Sigmoid colon (tissue), 7 donors: Measurements from ENCODE around the gene CALML3. TPM values are rescaled to one million over a fixed set of nuclear protein-coding genes. Genes with fewer than 3 reads are reported as not detected.

ENCODE experiments used
- DNase-seq: peaks from one replicate; pipeline ENCODE4 v3.0.0-alpha.2; 2019
- H3K27ac ChIP-seq, 4 donors: fragments of 200-600 bp; sonication (generic); one replicate each; pipeline ENCODE4 v1.5.1; 2016 to 2019; ENCODE audit warnings: mild to moderate bottlenecking in 1 of 4
- H3K27me3 ChIP-seq, 3 donors: fragments of 200-600 bp; sonication (generic); one replicate each; pipeline ENCODE4 v1.5.1; 2019; ENCODE audit warnings: mild to moderate bottlenecking in 1 of 3
- H3K36me3 ChIP-seq, 4 donors: fragments of 200-600 bp; sonication (generic); one replicate each; pipeline ENCODE4 v1.5.1; 2016 to 2019
- H3K4me1 ChIP-seq, 4 donors: fragments of 200-600 bp; sonication (generic); one replicate each; pipeline ENCODE4 v1.5.1; 2017 to 2019
- H3K4me3 ChIP-seq, 4 donors: fragments of 200-600 bp; sonication (generic); one replicate each; pipeline ENCODE4 v1.5.1; 2017 to 2019; ENCODE audit warnings: mild to moderate bottlenecking in 2 of 4, moderate library complexity in 1 of 4
- H3K9me3 ChIP-seq, 4 donors: fragments of 200-600 bp in 3 of 4; sonication (generic) in 3 of 4; one replicate each; pipeline versions ENCODE4 v1.5.1 to v1.6.1; 2013 to 2019
- EP300 ChIP-seq, 4 donors: sonication (generic); formaldehyde crosslinking; IDR thresholded peaks; one replicate each; pipeline ENCODE4 v1.6.1; 2017; ENCODE audit warnings: antibody characterized with exemption in 4 of 4
- POLR2A ChIP-seq, 2 donors: fragments of 450-650 bp; IDR thresholded peaks; one replicate each; pipeline ENCODE4 v1.6.1; 2016; ENCODE audit warnings: antibody characterized with exemption in 2 of 2, mild to moderate bottlenecking in 2 of 2, moderate library complexity in 2 of 2
- POLR2AphosphoS5 ChIP-seq, 4 donors: sonication (generic); formaldehyde crosslinking; IDR thresholded peaks; one replicate each; pipeline ENCODE4 v1.6.1; 2017; ENCODE audit warnings: antibody characterized with exemption in 4 of 4
- WGBS, 2 donors: extraction: QIAGEN DNeasy Blood & Tissue Kit; methylation state at CpG; one replicate each; pipeline ENCODE4 v1.1.7; 2013; 5-methylcytosine and 5-hydroxymethylcytosine counted together
- intact Hi-C: fragments of 100-400 bp; cut with DNase I; formaldehyde crosslinking; loops from one replicate; pipeline ENCODE4 v1.15.1; 2023
- polyA plus RNA-seq, 3 donors: library from polyadenylated mRNA; stranded (reverse); fragments of 200-250 nt; gene quantifications; one replicate each; pipeline ENCODE4 v1.2.3, GENCODE V29; 2013
- total RNA-seq, 4 donors: library from RNA; depleted of rRNA; stranded (reverse); fragments of >200 nt; gene quantifications; one replicate each; pipeline ENCODE4 v1.1.0, GENCODE V29; 2016
- TF ChIP-seq, protein P1 (sequence below), 4 experiments: fragments of 450-650 bp in 3 of 4; fragments of 200-600 bp in 1 of 4; IDR thresholded peaks; one replicate each; pipeline ENCODE4 v1.5.1; 2016 to 2019; ENCODE audit warnings: antibody characterized with exemption in 4 of 4, mild to moderate bottlenecking in 3 of 4, moderate library complexity in 2 of 4
- donor health status: healthy with polysubstance abuse.
- donor health status: Bipolar disorder and iron deficiency.
- donor health status: healthy.

Gene CALML3
- total and polyA plus RNA-seq, 7 donors: 0.15 TPM; not detected in 6

- H3K27me3 ChIP-seq: no peaks in the 10 kb centered on the region
- intact Hi-C loops: loop anchor here (5.0 to 10.0 kb wide), 3 partner anchors 42 to 590 kb away; no protein-coding TSS in a partner anchor
- TF ChIP-seq EP300 (IDR thresholded peaks at IDR 0.05) (no peak), POLR2AphosphoS5 (IDR thresholded peaks at IDR 0.05) (peak in 1 of 4 donors; percentile 15), POLR2A (IDR thresholded peaks at IDR 0.05) (no peak)
- TF ChIP-seq, protein P1, sequence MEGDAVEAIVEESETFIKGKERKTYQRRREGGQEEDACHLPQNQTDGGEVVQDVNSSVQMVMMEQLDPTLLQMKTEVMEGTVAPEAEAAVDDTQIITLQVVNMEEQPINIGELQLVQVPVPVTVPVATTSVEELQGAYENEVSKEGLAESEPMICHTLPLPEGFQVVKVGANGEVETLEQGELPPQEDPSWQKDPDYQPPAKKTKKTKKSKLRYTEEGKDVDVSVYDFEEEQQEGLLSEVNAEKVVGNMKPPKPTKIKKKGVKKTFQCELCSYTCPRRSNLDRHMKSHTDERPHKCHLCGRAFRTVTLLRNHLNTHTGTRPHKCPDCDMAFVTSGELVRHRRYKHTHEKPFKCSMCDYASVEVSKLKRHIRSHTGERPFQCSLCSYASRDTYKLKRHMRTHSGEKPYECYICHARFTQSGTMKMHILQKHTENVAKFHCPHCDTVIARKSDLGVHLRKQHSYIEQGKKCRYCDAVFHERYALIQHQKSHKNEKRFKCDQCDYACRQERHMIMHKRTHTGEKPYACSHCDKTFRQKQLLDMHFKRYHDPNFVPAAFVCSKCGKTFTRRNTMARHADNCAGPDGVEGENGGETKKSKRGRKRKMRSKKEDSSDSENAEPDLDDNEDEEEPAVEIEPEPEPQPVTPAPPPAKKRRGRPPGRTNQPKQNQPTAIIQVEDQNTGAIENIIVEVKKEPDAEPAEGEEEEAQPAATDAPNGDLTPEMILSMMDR (IDR thresholded peaks at IDR 0.05): no peak
- no peaks in the 10 kb centered on the region for H3K9me3 ChIP-seq
- H3K4me1 ChIP-seq: peaks cover 0 to 48% (median 37%) of the 10 kb centered on the region in 4 donors
- no peaks in the 10 kb centered on the region for H3K36me3 ChIP-seq
- no peak overlapping the region for H3K4me3 ChIP-seq
- H3K27ac ChIP-seq: peak overlapping the region; percentile 59 to 86 (median 75)
- peak; percentile 70 for DNase-seq
- WGBS, 2 donors: 16 to 69% methylated on average over 14 of the region's 14 CpGs
Observed at GRCh38 chr10:5574642-5575131, 49.9 kb downstream of the CALML3 start.

DNA sequence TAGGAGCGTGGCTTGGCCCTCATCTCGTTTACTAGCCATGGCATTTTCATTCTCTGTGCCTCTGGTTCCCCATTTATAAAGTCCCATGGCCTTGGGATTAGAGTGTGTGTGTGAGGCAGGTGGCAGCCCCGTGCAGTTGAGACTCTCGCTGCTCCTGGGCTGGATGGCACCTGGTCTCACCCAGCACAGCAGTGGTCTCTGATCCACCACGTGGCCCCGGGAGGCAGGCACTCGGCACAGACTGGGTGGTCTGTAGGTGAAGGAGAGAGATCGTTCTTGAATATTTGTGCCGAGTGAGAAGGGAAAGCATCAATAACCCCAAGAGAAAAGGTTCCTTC lies 50.4 kb downstream of the CALML3 start:
- Histone ChIP-seq H3K27me3 (no peaks in the 10 kb centered on the region), H3K27ac (peak overlapping the region; percentile 59 to 86 (median 75)), H3K4me1 (peaks cover 0 to 48% (median 37%) of the 10 kb centered on the region in 4 donors), H3K9me3 (no peaks in the 10 kb centered on the region), H3K36me3 (no peaks in the 10 kb centered on the region), H3K4me3 (no peak overlapping the region)
- no peak for TF ChIP-seq EP300 (IDR thresholded peaks at IDR 0.05)
- TF ChIP-seq POLR2AphosphoS5 (IDR thresholded peaks at IDR 0.05): no peak
- no peak for TF ChIP-seq POLR2A (IDR thresholded peaks at IDR 0.05)
- TF ChIP-seq, protein P1 (IDR thresholded peaks at IDR 0.05): no peak
- 45 to 58% methylated on average over 9 of the region's 9 CpGs for WGBS, 2 donors
- DNase-seq: no peak
- intact Hi-C loops: loop anchor here (10.0 kb wide), 1 partner anchor 590 kb away; no protein-coding TSS in a partner anchor

DNA sequence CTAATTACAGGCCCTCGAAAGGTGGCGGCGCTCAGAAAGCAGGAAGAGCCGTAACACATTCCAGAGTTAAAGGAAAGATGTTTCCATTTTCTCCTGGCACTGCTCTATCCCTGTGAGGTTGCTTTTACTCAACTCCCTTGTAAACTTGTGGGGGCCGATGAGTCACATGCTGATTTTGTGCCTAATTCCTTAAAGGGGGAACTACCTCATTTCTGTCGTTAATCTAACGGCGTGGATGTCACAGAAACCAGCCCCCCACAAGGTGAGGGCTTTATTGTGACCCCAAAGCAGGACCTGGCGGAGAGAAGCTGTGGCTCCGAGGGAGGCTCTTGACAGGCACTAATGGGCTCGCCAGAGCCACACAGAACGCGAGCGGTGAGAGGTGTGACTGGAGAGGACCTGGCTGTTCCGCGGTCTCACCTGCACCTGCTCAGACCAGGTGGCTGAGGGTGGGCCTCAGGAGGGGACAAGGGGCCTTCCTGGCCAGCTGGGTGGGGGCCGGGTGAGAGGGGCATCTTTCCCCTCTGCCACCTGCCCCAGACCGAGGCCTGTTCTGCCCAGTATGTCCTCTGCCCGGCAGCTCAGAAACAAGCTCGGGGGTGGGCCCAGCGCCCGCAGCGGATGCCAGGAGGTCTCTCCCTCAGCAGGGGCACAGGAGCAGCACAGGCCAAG lies 50.9 kb downstream of the CALML3 start:
- peaks cover 0 to 48% (median 37%) of the 10 kb centered on the region in 4 donors for H3K4me1 ChIP-seq
- WGBS, 2 donors: 81 to 84% methylated on average over 23 of the region's 23 CpGs
- H3K4me3 ChIP-seq: peak overlapping the region in 1 of 4 donors; percentile 12
- intact Hi-C loops: loop anchor here (10.0 kb wide), 1 partner anchor 589 kb away; no protein-coding TSS in a partner anchor
- no peaks in the 10 kb centered on the region for H3K36me3 ChIP-seq
- H3K27me3 ChIP-seq: no peaks in the 10 kb centered on the region
- peak; percentile 82 for DNase-seq
- H3K27ac ChIP-seq: peak overlapping the region; percentile 59 to 86 (median 75)
- H3K9me3 ChIP-seq: no peaks in the 10 kb centered on the region
- TF ChIP-seq, protein P1 (IDR thresholded peaks at IDR 0.05): no peak
- TF ChIP-seq POLR2A (IDR thresholded peaks at IDR 0.05): no peak
- TF ChIP-seq EP300 (IDR thresholded peaks at IDR 0.05): peak in 3 of 4 donors; percentile 17 to 79 (median 49)
- TF ChIP-seq POLR2AphosphoS5 (IDR thresholded peaks at IDR 0.05): peak; percentile 19 to 88 (median 80)

- Histone ChIP-seq H3K9me3 (peaks cover 0 to 2% (median 0%) of the 10 kb centered on the region in 4 donors), H3K36me3 (no peaks in the 10 kb centered on the region), H3K4me1 (peaks cover 0 to 48% (median 37%) of the 10 kb centered on the region in 4 donors), H3K27ac (peak overlapping the region; percentile 59 to 86 (median 75)), H3K4me3 (no peak overlapping the region), H3K27me3 (no peaks in the 10 kb centered on the region)
- WGBS, 2 donors: 96% methylated on average over 4 of the region's 4 CpGs
- TF ChIP-seq POLR2AphosphoS5 (IDR thresholded peaks at IDR 0.05): no peak
- no peak for TF ChIP-seq POLR2A (IDR thresholded peaks at IDR 0.05)
- TF ChIP-seq, protein P1 (IDR thresholded peaks at IDR 0.05): no peak
- no peak for TF ChIP-seq EP300 (IDR thresholded peaks at IDR 0.05)
- intact Hi-C loops: loop anchor here (10.0 kb wide), 1 partner anchor 589 kb away; no protein-coding TSS in a partner anchor
- no peak for DNase-seq
Observed at GRCh38 chr10:5576154-5576748, 51.5 kb downstream of the CALML3 start.

Other genes with a start within 250 kb of the CALML3 start
- 1 to 10 TPM in 1 of 4 donors, not detected in 3; 3.9 TPM for gene UCN3, start 160.0 kb upstream of the CALML3 start, total RNA-seq
- 1 to 10 TPM in 1 of 3 donors, not detected in 2; 3.9 TPM for gene UCN3, start 160.0 kb upstream of the CALML3 start, polyA plus RNA-seq
- gene TUBAL3, start 120.1 kb upstream of the CALML3 start, total RNA-seq: not detected
- gene TUBAL3, start 120.1 kb upstream of the CALML3 start, polyA plus RNA-seq: 10 to 100 TPM; 15.3 to 52.2 (median 40.8) TPM
- gene NET1, start 112.4 kb upstream of the CALML3 start, total RNA-seq: 100 to 1,000 TPM; 108 to 209 (median 167) TPM
- gene NET1, start 112.4 kb upstream of the CALML3 start, polyA plus RNA-seq: 100 to 1,000 TPM in 2 of 3 donors, 10 to 100 TPM in 1; 75.3 to 333 (median 245) TPM
- gene CALML5, start 25.4 kb upstream of the CALML3 start, total RNA-seq: not detected
- gene CALML5, start 25.4 kb upstream of the CALML3 start, polyA plus RNA-seq: not detected
- 10 to 100 TPM; 13.2 to 23.5 (median 17.1) TPM for gene ASB13, start 141.6 kb downstream of the CALML3 start, total RNA-seq
- gene ASB13, start 141.6 kb downstream of the CALML3 start, polyA plus RNA-seq: 10 to 100 TPM; 26.5 to 52.0 (median 48.0) TPM
- gene TASOR2, start 159.9 kb downstream of the CALML3 start, total RNA-seq: 10 to 100 TPM; 56.6 to 66.7 (median 58.8) TPM
- 10 to 100 TPM in 1 of 3 donors, 1 to 10 TPM in 2; 3.5 to 12.7 (median 4.8) TPM for gene TASOR2, start 159.9 kb downstream of the CALML3 start, polyA plus RNA-seq